GM12878 (cell line): Measurements from ENCODE around the gene OR4D1. TPM values are rescaled to one million over a fixed set of nuclear protein-coding genes. Genes with fewer than 3 reads are reported as not detected.

ENCODE experiments used
- ATAC-seq: fragments of 200-7000 bp; cut with Tn5 transposase; 3 replicates; pipeline ENCODE4 v1.9.1; 2020; ENCODE audit warnings: mild to moderate bottlenecking, moderate library complexity
- BruUV-seq: library from RNA; stranded (reverse); fragments of 400-500 nt; replicated peaks from 2 replicates; lab custom pipeline; 2021; lab: Mats Ljungman, UMichigan
- CTCF ChIA-PET: fragments of 300-600 bp; sonication (Branson Sonifier 250); formaldehyde crosslinking; extraction: SDS; loops from one replicate; lab custom pipeline; 2021; ENCODE audit warnings: inconsistent platforms; lab: Yijun Ruan, JAX
- POLR2A ChIA-PET: fragments of 350-600 bp; formaldehyde crosslinking; extraction: SDS; loops from one replicate; lab custom pipeline; 2021; ENCODE audit warnings: inconsistent platforms; lab: Charles Lee
- RAD21 ChIA-PET: fragments of 300-600 bp; sonication (Branson Sonifier 250); formaldehyde crosslinking; loops from one replicate; lab custom pipeline; 2023; ENCODE audit warnings: antibody characterized with exemption; ENCODE audit not compliant: unreplicated experiment; lab: Charles Lee
- SMC1A ChIA-PET: fragments of 300-600 bp; sonication (Branson Sonifier 250); formaldehyde crosslinking; loops from one replicate; lab custom pipeline; 2023; ENCODE audit not compliant: unreplicated experiment, uncharacterized antibody; lab: Charles Lee
- DNase-seq: peaks from one replicate; pipeline ENCODE4 v3.0.0-alpha.2; 2011; ENCODE audit warnings: low read depth, low spot score
- FAIRE-seq: peaks from 3 replicates; lab custom pipeline; 2011; peaks lifted over from hg19 to GRCh38; lab: Jason Lieb, UNC
- H2AFZ ChIP-seq: 2 replicates; pipeline ENCODE4 v1.6.0; 2011; ENCODE audit warnings: low read depth, low read length, control low read depth; ENCODE audit not compliant: control insufficient read depth
- H3K27ac ChIP-seq: 2 replicates; pipeline ENCODE4 v1.5.1; 2011; ENCODE audit warnings: control low read depth; ENCODE audit not compliant: control insufficient read depth, insufficient read depth
- H3K27me3 ChIP-seq, 2 experiments: replicated peaks in 1 of 2; 2 replicates each; pipeline versions ENCODE4 v1.6.0 to v1.6.1; 2011; ENCODE audit warnings: low read length in 1 of 2; ENCODE audit not compliant: control insufficient read depth in 2 of 2, insufficient read depth in 2 of 2
- H3K36me3 ChIP-seq, 2 experiments: 2 replicates each; pipeline ENCODE4 v1.5.1; 2011; ENCODE audit warnings: low read length in 1 of 2; ENCODE audit not compliant: control insufficient read depth in 2 of 2, insufficient read depth in 2 of 2
- H3K4me1 ChIP-seq: 2 replicates; pipeline ENCODE4 v1.6.1; 2011; ENCODE audit warnings: mild to moderate bottlenecking, low read length, moderate library complexity, mixed read lengths; ENCODE audit not compliant: control insufficient read depth, insufficient read depth
- H3K4me2 ChIP-seq: 2 replicates; pipeline ENCODE4 v1.6.0; 2011; ENCODE audit warnings: control low read depth; ENCODE audit not compliant: control insufficient read depth, insufficient read depth
- H3K4me3 ChIP-seq: fragments of 200-600 bp; sonication (generic); 2 replicates; pipeline ENCODE4 v1.5.1; 2016
- H3K79me2 ChIP-seq: 2 replicates; pipeline ENCODE4 v1.6.0; 2011; ENCODE audit warnings: low read length; ENCODE audit not compliant: control insufficient read depth, insufficient read depth
- H3K9ac ChIP-seq: 2 replicates; pipeline ENCODE4 v1.8.0; 2011; ENCODE audit warnings: low read length, control low read depth, mixed read lengths; ENCODE audit not compliant: control insufficient read depth, insufficient read depth
- H3K9me3 ChIP-seq: replicated peaks from 3 replicates; pipeline ENCODE4 v1.5.1; 2011; ENCODE audit warnings: mild to moderate bottlenecking, low read length; ENCODE audit not compliant: control insufficient read depth, insufficient read depth
- H4K20me1 ChIP-seq: 2 replicates; pipeline ENCODE4 v1.6.0; 2011; ENCODE audit not compliant: control insufficient read depth, insufficient read depth
- CHD2 ChIP-seq: IDR thresholded peaks from 2 replicates; pipeline ENCODE4 v1.6.1; 2011; ENCODE audit warnings: low read depth, low read length, improper control_type of control experiment, borderline replicate concordance
- E4F1 ChIP-seq: fragments of 450-650 bp; IDR thresholded peaks from 2 replicates; pipeline ENCODE4 v1.6.1; 2018; ENCODE audit warnings: borderline replicate concordance, mild to moderate bottlenecking; ENCODE audit not compliant: partially characterized antibody
- FOXK2 ChIP-seq: fragments of 450-650 bp; IDR thresholded peaks from 2 replicates; pipeline ENCODE4 v1.6.1; 2017; ENCODE audit warnings: mild to moderate bottlenecking, moderate library complexity
- GATAD2B ChIP-seq: fragments of 450-650 bp; conservative IDR thresholded peaks from 2 replicates; pipeline ENCODE4 v1.6.1; 2017; ENCODE audit warnings: low read depth, mild to moderate bottlenecking, moderate library complexity
- IKZF1 ChIP-seq: fragments of 450-650 bp; conservative IDR thresholded peaks from 2 replicates; pipeline ENCODE4 v1.6.1; 2017; ENCODE audit warnings: antibody characterized with exemption, mild to moderate bottlenecking
- IRF4 ChIP-seq: IDR thresholded peaks from 2 replicates; pipeline ENCODE4 v1.6.1; 2011; ENCODE audit warnings: low read depth, low read length
- JUNB ChIP-seq: IDR thresholded peaks from 2 replicates; pipeline ENCODE4 v1.6.1; 2016; ENCODE audit warnings: antibody characterized with exemption, mild to moderate bottlenecking
- NBN ChIP-seq: fragments of 450-650 bp; IDR thresholded peaks from 2 replicates; pipeline ENCODE4 v1.6.1; 2016
- NFXL1 ChIP-seq: fragments of 450-650 bp; IDR thresholded peaks from 2 replicates; pipeline ENCODE4 v1.6.1; 2017; ENCODE audit warnings: antibody characterized with exemption, mild to moderate bottlenecking, borderline replicate concordance
- NRF1 ChIP-seq: conservative IDR thresholded peaks from 2 replicates; pipeline ENCODE4 v1.6.1; 2011; ENCODE audit warnings: mild to moderate bottlenecking, low read depth, low read length, improper control_type of control experiment
- POLR2A ChIP-seq: IDR thresholded peaks from 2 replicates; pipeline ENCODE4 v1.6.1; 2011; ENCODE audit warnings: low read depth, mild to moderate bottlenecking, low read length
- RCOR1 ChIP-seq: conservative IDR thresholded peaks from 2 replicates; pipeline ENCODE4 v1.6.1; 2012; ENCODE audit warnings: low read depth, low read length, improper control_type of control experiment
- RFX5 ChIP-seq: IDR thresholded peaks from 2 replicates; pipeline ENCODE4 v1.6.1; 2011; ENCODE audit warnings: low read depth, low read length, improper control_type of control experiment
- SKIL ChIP-seq: fragments of 450-650 bp; IDR thresholded peaks from 2 replicates; pipeline ENCODE4 v1.6.1; 2017; ENCODE audit warnings: mild to moderate bottlenecking, low read depth, inconsistent platforms; ENCODE audit not compliant: poor library complexity, severe bottlenecking
- SUPT20H ChIP-seq: IDR thresholded peaks from 2 replicates; pipeline ENCODE4 v1.6.1; 2011; ENCODE audit warnings: low read depth, mild to moderate bottlenecking, low read length, moderate library complexity, borderline replicate concordance; ENCODE audit not compliant: control insufficient read depth
- SUZ12 ChIP-seq: fragments of 200-600 bp; sonication (generic); IDR thresholded peaks from one replicate; pipeline ENCODE4 v1.6.1; 2018; ENCODE audit warnings: antibody characterized with exemption, mild to moderate bottlenecking; ENCODE audit not compliant: unreplicated experiment
- TCF12 ChIP-seq: IDR thresholded peaks from 2 replicates; pipeline ENCODE4 v1.6.1; 2011; ENCODE audit warnings: low read depth, mild to moderate bottlenecking, low read length
- ZZZ3 ChIP-seq: IDR thresholded peaks from 2 replicates; pipeline ENCODE4 v1.6.1; 2011; ENCODE audit warnings: low read depth; ENCODE audit not compliant: control insufficient read depth, insufficient read length
- WGBS: methylation state at CpG from one replicate; pipeline ENCODE4 v1.1.6; 2016; ENCODE audit warnings: low lambda C conversion rate; ENCODE audit not compliant: insufficient replicate concordance, insufficient coverage; ENCODE audit errors: missing lambda C conversion rate; 5-methylcytosine and 5-hydroxymethylcytosine counted together
- in situ Hi-C: fragments of 300-500 bp; cut with MboI; formaldehyde crosslinking; loops from 9 replicates; pipeline ENCODE4 v1.14.3; 2018; ENCODE audit warnings: mixed read lengths
- intact Hi-C: fragments of 100-400 bp; cut with micrococcal nuclease; formaldehyde crosslinking; loops from one replicate; pipeline ENCODE4 v1.14.2; 2022; ENCODE audit not compliant: unreplicated experiment
- polyA plus RNA-seq, 11 experiments: library from polyadenylated mRNA; depleted of rRNA in 4 of 11; unstranded in 6 of 11; stranded (reverse) in 5 of 11; fragments of >200 nt; fragmentation: Nextera tagmentation in 4 of 11; fragmentation: Illumina TruSeq in 1 of 11; extraction: Ambion mirVana in 4 of 11; extraction: Trizol in 1 of 11; gene quantifications; 1 replicate in 1 of 11; 2 replicates in 10 of 11; pipeline versions ENCODE4 v1.2.1 to v1.2.3, GENCODE V29; 2011 to 2016; ENCODE audit warnings: inconsistent platforms in 2 of 11, missing spikeins in 2 of 11, low read depth in 1 of 11
- total RNA-seq, 4 experiments: library from RNA; depleted of rRNA in 3 of 4; stranded (reverse); fragments of >200 nt in 3 of 4; fragmentation: Illumina TruSeq in 1 of 4; extraction: Trizol in 1 of 4; gene quantifications; 2 replicates each; pipeline versions ENCODE4 v1.2.1 to v1.2.3, GENCODE V29; 2013 to 2021

The OR4D1 gene
- total and polyA plus RNA-seq, 10 of the 15 experiments (the other 5 are each of a cell fraction or from before 2014, with no cell fraction given): not detected

DNA sequence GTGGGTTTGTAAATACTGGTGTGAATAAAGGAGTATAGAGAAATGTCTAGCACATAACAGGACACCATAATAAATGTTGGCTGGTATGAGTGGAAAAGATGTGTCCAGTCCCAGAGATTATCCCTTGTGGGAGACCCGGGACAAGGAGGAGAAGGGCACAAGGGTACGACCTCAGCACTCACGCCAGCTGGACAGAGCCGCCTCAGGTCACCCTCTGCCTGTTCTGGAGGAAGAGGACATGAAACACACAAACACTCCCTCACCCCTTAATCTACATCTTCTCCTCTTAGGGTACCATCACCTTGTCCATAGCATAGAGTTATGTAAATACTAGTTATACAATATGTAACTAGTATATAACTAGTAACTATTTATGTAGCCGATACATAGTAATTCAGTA is 38.2 kb upstream of the OR4D1 start (continued):
- TF ChIP-seq E4F1: no peak
- no peak for TF ChIP-seq ZZZ3
- no peak for TF ChIP-seq GATAD2B
- TF ChIP-seq IRF4: no peak
- no peak for TF ChIP-seq CHD2
- no peak for TF ChIP-seq SUPT20H
- TF ChIP-seq RCOR1: no peak
- TF ChIP-seq, all 136 proteins: peak for 0

GRCh38 chr17:58111676-58112075 is 36.5 kb upstream of the OR4D1 start:
- ATAC-seq (no peak), DNase-seq (no peak), FAIRE-seq (no peak)
- H3K4me3 ChIP-seq: no peak overlapping the region
- no peak overlapping the region for H3K4me2 ChIP-seq
- no peaks in the 10 kb centered on the region for H3K4me1 ChIP-seq
- H2AFZ ChIP-seq: no peak overlapping the region
- H4K20me1 ChIP-seq: no peaks in the 10 kb centered on the region
- intact Hi-C loops: loop anchor here (2.0 to 5.0 kb wide), 3 partner anchors 61 to 984 kb away; partner anchors contain the start of gene SRSF1
- no peaks in the 10 kb centered on the region for H3K36me3 ChIP-seq
- no peaks in the 10 kb centered on the region for H3K79me2 ChIP-seq
- in situ Hi-C loops: no loop called here
- BruUV-seq: no TSS peak
- CTCF ChIA-PET: interaction anchor here (1.0 to 6.6 kb wide), 11 partner anchors 10 to 254 kb away, joined by 3 to 87 read pairs (median 5); no protein-coding TSS in a partner anchor
- RAD21 ChIA-PET: interaction anchor here (1.4 to 3.2 kb wide), 3 partner anchors 117 to 254 kb away, joined by 4 to 16 read pairs (median 13); no protein-coding TSS in a partner anchor
- SMC1A ChIA-PET: interaction anchor here (0.9 to 2.3 kb wide), 10 partner anchors 15 to 424 kb away, joined by 3 to 14 read pairs (median 4); no protein-coding TSS in a partner anchor
- no peak overlapping the region for H3K9ac ChIP-seq
- peaks cover 0 to 3% of the 10 kb centered on the region in 2 experiments; a peak in 1 of 4 replicates for H3K27me3 ChIP-seq
- no peaks in the 10 kb centered on the region for H3K9me3 ChIP-seq
- WGBS: 33% methylated on average over 3 of the region's 3 CpGs
- no peak overlapping the region for H3K27ac ChIP-seq
- POLR2A ChIA-PET: interaction anchor here (0.6 kb wide), 1 partner anchor 658 kb away, joined by 3 read pairs; no protein-coding TSS in a partner anchor
- no peak for TF ChIP-seq SUZ12
- TF ChIP-seq RFX5: no peak
- TF ChIP-seq JUNB: no peak
- TF ChIP-seq NBN: no peak
- TF ChIP-seq POLR2A: no peak
- no peak for TF ChIP-seq TCF12
- no peak for TF ChIP-seq SKIL
- TF ChIP-seq FOXK2: no peak
- no peak for TF ChIP-seq NFXL1
- no peak for TF ChIP-seq CHD2
- TF ChIP-seq E4F1: no peak
- no peak for TF ChIP-seq IKZF1
- no peak for TF ChIP-seq NRF1
